ENCODE measurements around the gene OTC. TPM values are rescaled to one million over a fixed set of nuclear protein-coding genes. Genes with fewer than 3 reads are reported as not detected.

The OTC gene
- total and polyA plus RNA-seq, 11 donors, result 0.08 TPM; not detected in 10

GRCh38 chrX:38318606-38319005, 33.8 kb upstream of the OTC start:
- no peak for TF ChIP-seq CTCF (IDR thresholded peaks at IDR 0.05)
- no peak for TF ChIP-seq POLR2A (IDR thresholded peaks at IDR 0.05)
- WGBS, 4 donors, result 84 to 88% (median 87%) methylated on average over 4 of the region's 4 CpGs
- Histone ChIP-seq H3K27me3 (peaks cover 0 to 3% (median 0%) of the 10 kb centered on the region in 9 donors), H3K4me3 (no peak overlapping the region), H3K36me3 (peaks cover 0 to 31% (median 2%) of the 10 kb centered on the region in 9 donors), H3K4me1 (no peaks in the 10 kb centered on the region), H3K9me3 (no peaks in the 10 kb centered on the region), H3K27ac (no peak overlapping the region)
- DNase-seq (no peak), ATAC-seq (no peak)
- intact Hi-C loops (cut with DNase I), result no loop called here

GRCh38 chrX:38320819-38321218, 31.6 kb upstream of the OTC start:
- Histone ChIP-seq H3K27ac (no peak overlapping the region), H3K4me3 (no peak overlapping the region), H3K27me3 (peaks cover 0 to 3% (median 0%) of the 10 kb centered on the region in 9 donors), H3K4me1 (peaks cover 0 to 2% (median 0%) of the 10 kb centered on the region in 12 donors), H3K9me3 (no peaks in the 10 kb centered on the region), H3K36me3 (peaks cover 0 to 30% (median 2%) of the 10 kb centered on the region in 9 donors)
- TF ChIP-seq POLR2A (IDR thresholded peaks at IDR 0.05) (no peak), CTCF (IDR thresholded peaks at IDR 0.05) (no peak)
- WGBS, 4 donors, result 79 to 96% (median 87%) methylated on average over 5 of the region's 5 CpGs
- intact Hi-C loops (cut with DNase I), result loop anchor here in 2 of 10 donors (10.0 kb wide), 1 partner anchor 396 kb away; no protein-coding TSS in a partner anchor
- DNase-seq (no peak), ATAC-seq (no peak)

GRCh38 chrX:38326086-38326485, 26.3 kb upstream of the OTC start:
- TF ChIP-seq CTCF (IDR thresholded peaks at IDR 0.05), result no peak
- no peak for TF ChIP-seq POLR2A (IDR thresholded peaks at IDR 0.05)
- no peak for ATAC-seq
- intact Hi-C loops (cut with DNase I), result loop anchor here in 4 of 10 donors (5.0 to 10.0 kb wide), 2 partner anchors 399 to 401 kb away; no protein-coding TSS in a partner anchor

GRCh38 chrX:38327007-38327774, 25.2 kb upstream of the OTC start, which contains the start of gene RPGR:
Gene RPGR, minus strand, starts transcription at chrX:38327509. Its CDS starts 142 bp downstream, at chrX:38327367.
- TF ChIP-seq CTCF (IDR thresholded peaks at IDR 0.05) (peak; percentile 64 to 83 (median 75)), POLR2A (IDR thresholded peaks at IDR 0.05) (peak in 1 of 2 donors; percentile 58)
- Histone ChIP-seq H3K9me3 (no peaks in the 10 kb centered on the region), H3K4me3 (peak within 1 kb of the TSS; percentile 36 to 88 (median 68)), H3K27me3 (peaks cover 0 to 3% (median 0%) of the 10 kb centered on the region in 9 donors), H3K27ac (peak within 1 kb of the TSS; percentile 58 to 90 (median 80)), H3K36me3 (no peaks in the 10 kb centered on the region), H3K4me1 (peaks cover 0 to 13% (median 0%) of the 10 kb centered on the region in 12 donors)
- WGBS, 4 donors, result 0 to 32% (median 15%) methylated on average over 29 to 67 of the region's 67 CpGs
- ATAC-seq (peak; percentile 96 to 99 (median 98)), DNase-seq (peak; percentile 92 to 95 (median 95))
- intact Hi-C loops (cut with DNase I), result loop anchor here in 4 of 10 donors (5.0 to 10.0 kb wide), 2 partner anchors 400 to 402 kb away; no protein-coding TSS in a partner anchor

More at GRCh38 chrX:38326086-38326485, 26.3 kb upstream of the OTC start:
- Histone ChIP-seq H3K27ac (peak overlapping the region in 10 of 12 donors; percentile 58 to 86 (median 80)), H3K27me3 (peaks cover 0 to 3% (median 0%) of the 10 kb centered on the region in 9 donors), H3K4me1 (peaks cover 0 to 13% (median 0%) of the 10 kb centered on the region in 12 donors), H3K9me3 (no peaks in the 10 kb centered on the region), H3K36me3 (no peaks in the 10 kb centered on the region), H3K4me3 (peak overlapping the region in 10 of 12 donors; percentile 54 to 88 (median 70))
- 62 to 73% (median 63%) methylated on average over 3 of the region's 3 CpGs for WGBS, 4 donors
- DNase-seq, result no peak

Data from heart left ventricle (tissue), 16 donors.